Neural cell (in vitro differentiated cells): ENCODE results near the gene TPR.

Experiments used
- EP300 ChIP-seq: fragments of 450-650 bp; conservative IDR thresholded peaks from 2 replicates; pipeline ENCODE4 v1.6.1; 2014; ENCODE audit warnings: antibody characterized with exemption, mild to moderate bottlenecking, moderate library complexity; ENCODE audit not compliant: poor library complexity, severe bottlenecking
- MXI1 ChIP-seq: fragments of 450-650 bp; conservative IDR thresholded peaks from 2 replicates; pipeline ENCODE4 v1.6.1; 2014; ENCODE audit warnings: antibody characterized with exemption, mild to moderate bottlenecking; ENCODE audit not compliant: poor library complexity, severe bottlenecking
- POLR2AphosphoS5 ChIP-seq: IDR thresholded peaks from 2 replicates; pipeline ENCODE4 v1.6.1; 2012
- RAD21 ChIP-seq: fragments of 450-650 bp; conservative IDR thresholded peaks from 2 replicates; pipeline ENCODE4 v1.6.1; 2014; ENCODE audit warnings: antibody characterized with exemption, mild to moderate bottlenecking, moderate library complexity
- SMC3 ChIP-seq: fragments of 450-650 bp; conservative IDR thresholded peaks from 2 replicates; pipeline ENCODE4 v1.6.1; 2014; ENCODE audit warnings: antibody characterized with exemption, mild to moderate bottlenecking, moderate library complexity; ENCODE audit not compliant: poor library complexity
- TAF1 ChIP-seq: IDR thresholded peaks from 2 replicates; pipeline ENCODE4 v1.6.1; 2012; ENCODE audit warnings: low read depth
- TF ChIP-seq, protein P1 (sequence below): fragments of 450-650 bp; IDR thresholded peaks from 2 replicates; pipeline ENCODE4 v1.5.1; 2014; ENCODE audit warnings: antibody characterized with exemption, mild to moderate bottlenecking, moderate library complexity; ENCODE audit not compliant: poor library complexity, severe bottlenecking

DNA sequence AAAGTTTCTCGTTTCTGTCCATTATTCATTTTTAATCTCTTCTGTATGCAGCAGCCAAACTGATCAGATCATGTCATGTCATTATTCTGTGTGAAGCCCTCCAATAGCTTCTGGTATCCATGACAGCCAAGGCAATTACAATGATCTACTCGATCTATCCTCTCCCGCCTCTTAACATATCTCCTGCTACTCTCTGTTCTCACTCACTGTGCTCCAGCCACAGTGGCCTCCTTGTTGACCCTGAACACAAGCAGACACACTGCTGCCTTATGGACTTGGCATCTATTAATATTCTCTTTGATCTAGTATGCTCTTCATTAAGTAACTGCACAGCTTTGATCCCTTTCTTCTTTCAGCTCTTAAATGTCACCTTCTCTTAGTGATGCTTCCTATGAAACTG is 59.5 kb downstream of the TPR start:
- TF ChIP-seq, protein P1, sequence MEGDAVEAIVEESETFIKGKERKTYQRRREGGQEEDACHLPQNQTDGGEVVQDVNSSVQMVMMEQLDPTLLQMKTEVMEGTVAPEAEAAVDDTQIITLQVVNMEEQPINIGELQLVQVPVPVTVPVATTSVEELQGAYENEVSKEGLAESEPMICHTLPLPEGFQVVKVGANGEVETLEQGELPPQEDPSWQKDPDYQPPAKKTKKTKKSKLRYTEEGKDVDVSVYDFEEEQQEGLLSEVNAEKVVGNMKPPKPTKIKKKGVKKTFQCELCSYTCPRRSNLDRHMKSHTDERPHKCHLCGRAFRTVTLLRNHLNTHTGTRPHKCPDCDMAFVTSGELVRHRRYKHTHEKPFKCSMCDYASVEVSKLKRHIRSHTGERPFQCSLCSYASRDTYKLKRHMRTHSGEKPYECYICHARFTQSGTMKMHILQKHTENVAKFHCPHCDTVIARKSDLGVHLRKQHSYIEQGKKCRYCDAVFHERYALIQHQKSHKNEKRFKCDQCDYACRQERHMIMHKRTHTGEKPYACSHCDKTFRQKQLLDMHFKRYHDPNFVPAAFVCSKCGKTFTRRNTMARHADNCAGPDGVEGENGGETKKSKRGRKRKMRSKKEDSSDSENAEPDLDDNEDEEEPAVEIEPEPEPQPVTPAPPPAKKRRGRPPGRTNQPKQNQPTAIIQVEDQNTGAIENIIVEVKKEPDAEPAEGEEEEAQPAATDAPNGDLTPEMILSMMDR, result no peak
- TF ChIP-seq POLR2AphosphoS5 (no peak), TAF1 (no peak), EP300 (no peak), MXI1 (no peak), SMC3 (no peak), RAD21 (no peak)
